ENCODE data around the gene DCP1A.
A peak's percentile ranks its signal among the peaks of the same experiment; 100 is the strongest.

DCP1A gene

GRCh38 chr3:53320697-53321096 is 26.6 kb downstream of the DCP1A start:
- TF ChIP-seq GABPA (IDR thresholded peaks at IDR 0.05; ENCODE audit: low read depth) (no peak), POLR2AphosphoS5 (IDR thresholded peaks at IDR 0.05; ENCODE audit: low read depth) (no peak), CTCF (IDR thresholded peaks at IDR 0.05; ENCODE audit: insufficient read depth, low read length) (no peak), SPI1 (IDR thresholded peaks at IDR 0.05; ENCODE audit: borderline replicate concordance, low read depth) (no peak), REST (IDR thresholded peaks at IDR 0.05; ENCODE audit: insufficient replicate concordance, low read depth) (no peak)
- Histone ChIP-seq H3K27ac (replicated peaks) (no peak overlapping the region), H3K4me3 (replicated peaks; ENCODE audit: insufficient read depth, low read length) (no peak overlapping the region), H3K27me3 (ENCODE audit: insufficient read depth, poor library complexity, severe bottlenecking) (no peaks in the 10 kb centered on the region)
- DNase-seq (ENCODE audit: low read depth in 1 of 2, low spot score in 1 of 2) = peak in 1 of 2 experiments; percentile 18

DNA sequence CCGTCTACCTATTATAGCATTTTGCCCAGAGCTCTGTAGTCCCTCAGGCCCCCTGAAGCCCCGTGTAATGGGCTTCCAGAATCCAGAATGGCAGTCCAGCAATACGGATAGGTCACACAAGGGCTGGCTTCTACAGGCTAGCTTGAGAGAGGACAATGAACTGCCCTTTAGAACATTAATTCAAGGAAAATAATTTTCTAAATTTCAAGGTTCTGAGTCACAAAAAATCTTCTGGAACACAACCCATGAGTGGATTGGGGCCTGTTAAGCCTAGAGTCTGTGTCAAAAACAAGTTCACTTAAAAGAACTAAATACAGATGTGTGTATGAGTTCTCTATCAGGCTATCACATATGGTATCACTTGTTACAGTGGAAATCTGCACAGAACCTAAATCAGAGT is 28.8 kb downstream of the DCP1A start:
- H3K4me3 ChIP-seq (replicated peaks; ENCODE audit: insufficient read depth, low read length) = no peak overlapping the region
- H3K27ac ChIP-seq (replicated peaks) = no peak overlapping the region
- no peaks in the 10 kb centered on the region for H3K27me3 ChIP-seq (ENCODE audit: insufficient read depth, poor library complexity, severe bottlenecking)
- TF ChIP-seq GABPA (IDR thresholded peaks at IDR 0.05; ENCODE audit: low read depth) (no peak), CTCF (IDR thresholded peaks at IDR 0.05; ENCODE audit: insufficient read depth, low read length) (no peak), POLR2AphosphoS5 (IDR thresholded peaks at IDR 0.05; ENCODE audit: low read depth) (no peak), REST (IDR thresholded peaks at IDR 0.05; ENCODE audit: insufficient replicate concordance, low read depth) (no peak), SPI1 (IDR thresholded peaks at IDR 0.05; ENCODE audit: borderline replicate concordance, low read depth) (no peak)
- DNase-seq (ENCODE audit: low read depth in 1 of 2, low spot score in 1 of 2) = no peak

- no peak overlapping the region for H3K27ac ChIP-seq (replicated peaks)
- no peak overlapping the region for H3K4me3 ChIP-seq (replicated peaks; ENCODE audit: insufficient read depth, low read length)
- TF ChIP-seq GABPA (IDR thresholded peaks at IDR 0.05; ENCODE audit: low read depth) (no peak), SPI1 (IDR thresholded peaks at IDR 0.05; ENCODE audit: borderline replicate concordance, low read depth) (no peak), CTCF (IDR thresholded peaks at IDR 0.05; ENCODE audit: insufficient read depth, low read length) (no peak), POLR2AphosphoS5 (IDR thresholded peaks at IDR 0.05; ENCODE audit: low read depth) (no peak), REST (IDR thresholded peaks at IDR 0.05; ENCODE audit: insufficient replicate concordance, low read depth) (no peak)
- H3K27me3 ChIP-seq (ENCODE audit: insufficient read depth, poor library complexity, severe bottlenecking) = no peaks in the 10 kb centered on the region
- no peak for DNase-seq (ENCODE audit: low read depth in 1 of 2, low spot score in 1 of 2)
Observed at GRCh38 chr3:53312832-53313231, 34.5 kb downstream of the DCP1A start.
